HG03039 (cell line): ENCODE measurements around the gene CFAP221.

Source experiments
- ATAC-seq: cut with Tn5 transposase; IDR thresholded peaks from one replicate; pipeline ENCODE4 v1.9.1; 2021; ENCODE audit warnings: mild to moderate bottlenecking, moderate library complexity; ENCODE audit not compliant: unreplicated experiment

Gene CFAP221

DNA sequence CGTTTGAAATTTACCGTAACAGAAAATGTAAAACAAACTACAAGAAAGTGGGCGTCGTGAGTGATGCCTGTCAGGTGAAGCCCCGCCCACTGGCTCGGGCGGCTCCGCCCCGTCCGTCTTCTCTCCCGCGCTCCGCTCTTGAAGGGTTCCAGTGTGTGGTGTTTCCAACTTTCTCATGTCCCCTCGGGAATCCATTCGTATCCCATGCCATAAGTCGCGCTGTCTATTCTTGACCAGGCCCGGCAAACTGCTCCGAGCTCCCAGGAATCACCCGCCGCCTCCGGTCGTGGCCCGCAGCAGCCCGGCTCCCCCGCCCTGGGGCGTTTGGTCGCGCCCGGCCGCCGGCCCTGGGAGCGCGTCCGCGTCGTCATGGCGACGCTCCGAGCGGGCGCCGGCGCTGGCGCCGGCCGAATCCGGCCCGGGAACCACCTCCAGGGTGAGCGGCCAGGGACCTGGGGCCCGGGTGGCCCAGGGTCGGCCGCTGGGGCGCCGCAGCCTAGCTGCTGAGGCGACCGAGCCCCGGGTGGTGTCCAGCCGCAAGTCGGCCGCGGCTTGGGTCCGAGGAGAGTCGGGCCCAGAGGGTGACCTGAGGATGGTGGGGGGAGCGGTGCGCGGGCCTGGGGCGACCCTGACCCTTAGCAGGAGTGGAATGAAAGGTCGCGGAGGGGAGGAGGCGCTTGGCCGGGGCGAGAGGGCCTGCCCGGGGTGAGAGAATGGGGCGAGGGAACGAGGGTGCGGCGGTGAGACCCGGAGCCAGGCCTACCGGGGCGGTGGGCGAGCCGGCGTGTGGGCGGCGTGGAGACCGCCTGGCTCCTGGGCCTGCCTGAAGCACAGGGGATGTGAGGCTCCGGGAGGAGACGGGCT lies at the start of gene CFAP221:
Gene CFAP221 (plus strand): TSS at position 375 of the 864 bp plus-strand sequence. CDS start 1,683 bp downstream, outside the sequence.
- ATAC-seq = peak; percentile 67

DNA sequence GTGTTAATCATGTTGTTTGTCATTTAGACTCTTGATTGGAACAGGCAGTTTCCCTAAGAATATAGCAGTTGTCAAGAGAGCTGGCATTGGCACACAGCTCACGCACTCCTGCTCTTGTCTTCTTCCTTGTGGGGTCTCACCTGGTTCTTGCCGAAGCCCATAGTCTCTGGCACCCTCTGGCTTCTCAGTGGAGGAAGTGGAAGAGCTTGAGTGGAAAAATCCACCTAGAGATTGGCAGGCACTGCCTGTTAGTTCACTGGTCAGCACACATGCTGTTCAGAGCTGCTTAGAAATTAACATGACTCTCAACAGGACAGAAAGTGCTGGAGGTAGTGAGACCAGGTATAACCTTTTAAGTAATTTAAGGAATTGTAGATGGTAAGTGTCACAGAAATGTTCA lies 48.3 kb upstream of the CFAP221 start:
- ATAC-seq = no peak

DNA sequence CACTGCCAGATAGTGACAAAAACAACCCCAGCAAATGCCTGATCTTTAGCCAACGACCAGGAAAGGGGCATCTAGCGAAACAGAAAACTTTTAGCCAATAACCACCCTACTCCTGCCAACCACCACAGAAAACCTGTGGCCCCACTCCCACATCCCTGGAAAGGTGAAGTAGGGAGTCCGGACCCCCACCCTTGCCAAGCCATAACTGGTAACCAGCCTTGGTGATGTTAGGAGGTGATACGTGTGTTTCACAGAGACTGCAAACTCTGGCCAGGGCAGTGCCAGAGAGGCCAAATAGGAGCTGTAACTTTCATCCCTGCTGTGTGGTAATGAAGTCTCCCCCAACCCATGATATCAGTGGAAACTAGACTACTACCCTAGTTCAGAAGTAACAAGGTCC lies 47.6 kb upstream of the CFAP221 start:
- no peak for ATAC-seq

DNA sequence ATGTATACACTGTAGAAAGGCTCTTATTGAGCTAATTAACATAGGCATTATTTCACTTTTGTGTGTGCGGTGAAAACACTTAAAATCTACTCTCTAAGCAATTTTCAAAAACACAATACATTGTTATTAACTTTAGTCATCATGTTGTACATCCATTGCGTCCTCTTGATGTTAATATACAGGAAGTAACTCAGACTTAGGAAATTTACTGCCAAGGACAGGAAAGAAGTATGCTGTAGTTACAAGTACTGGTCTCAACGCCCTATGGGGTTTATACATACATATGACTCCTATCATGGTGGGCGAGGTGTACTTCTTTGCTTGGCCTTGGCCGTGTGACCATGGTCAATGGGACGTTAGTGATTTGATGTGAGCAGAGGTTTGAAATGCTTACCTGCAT lies 35.5 kb upstream of the CFAP221 start:
- no peak for ATAC-seq

DNA sequence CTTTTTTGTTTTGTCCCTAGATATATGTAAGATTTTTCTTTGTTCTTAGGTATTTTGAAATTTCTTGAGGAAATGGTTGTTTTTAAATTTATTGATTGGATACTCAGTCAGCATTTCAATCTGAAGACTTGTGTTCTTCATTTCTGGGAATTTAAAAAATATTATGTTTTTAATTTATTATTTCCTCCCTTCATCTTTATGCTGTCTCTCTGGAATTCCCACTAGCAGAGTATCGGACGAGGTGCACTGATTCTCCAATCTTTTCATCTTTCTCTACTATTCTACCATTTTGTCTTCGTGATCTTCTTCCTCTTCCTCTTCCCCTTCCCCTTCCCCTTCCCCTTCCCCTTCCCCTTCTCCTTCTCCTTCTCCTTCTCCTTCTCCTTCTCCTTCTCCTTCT lies 32.3 kb upstream of the CFAP221 start:
- no peak for ATAC-seq

DNA sequence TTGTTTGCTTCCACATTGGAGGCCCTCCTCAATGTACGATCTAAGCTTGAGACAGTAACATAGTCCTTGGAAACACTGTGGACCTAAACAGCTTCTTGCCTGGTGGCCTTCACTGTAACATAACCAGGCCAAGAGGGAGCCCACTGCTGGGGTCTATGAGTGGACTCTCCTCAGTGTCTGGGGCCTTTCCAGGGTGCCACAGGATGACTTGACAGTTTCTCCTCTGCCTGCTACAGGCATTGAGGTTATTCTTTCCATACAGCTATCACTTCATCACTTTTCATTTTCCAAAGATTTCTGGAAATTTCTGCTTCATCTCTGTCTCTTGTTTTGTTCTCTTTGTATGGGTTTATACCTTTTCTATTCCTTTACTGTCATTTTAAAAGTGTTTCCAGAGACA lies 31.3 kb upstream of the CFAP221 start:
- ATAC-seq = no peak

DNA sequence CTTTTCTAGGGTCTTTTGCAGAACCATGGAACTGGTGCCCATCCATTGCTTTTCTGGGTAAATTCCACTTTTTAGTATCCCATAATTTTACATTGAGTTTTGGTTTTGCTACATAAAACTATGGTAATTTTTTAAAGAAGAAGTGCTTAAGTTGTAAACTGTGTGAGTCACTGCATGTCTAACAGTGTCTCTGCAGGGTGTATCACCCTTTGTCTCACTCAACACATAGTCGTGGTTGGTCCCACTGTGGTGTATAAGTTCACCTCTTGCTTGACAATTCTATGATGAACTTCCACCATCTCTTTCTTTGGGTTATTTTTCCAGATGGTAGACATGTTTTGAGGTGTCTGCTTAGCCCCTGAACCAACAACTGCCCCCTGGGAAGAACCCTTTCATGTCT lies 30.4 kb upstream of the CFAP221 start:
- ATAC-seq = no peak

DNA sequence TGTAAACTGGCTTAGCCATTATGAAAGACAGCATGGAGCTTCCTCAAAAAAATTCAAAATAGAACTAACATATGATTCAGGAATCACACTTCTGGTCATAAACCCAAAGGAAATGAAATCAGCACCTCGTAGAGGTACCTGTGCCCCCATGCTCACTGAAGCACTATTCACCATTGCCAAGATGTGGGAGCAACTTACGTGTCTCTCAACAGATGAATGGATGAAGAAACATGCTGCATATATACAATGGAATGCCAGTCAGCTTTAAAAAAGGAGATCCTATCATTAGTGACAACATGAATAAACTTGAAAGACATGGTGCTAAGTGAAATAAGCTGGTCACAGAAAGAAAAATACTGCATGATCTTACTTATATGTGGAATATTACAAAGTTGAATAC lies 28.1 kb upstream of the CFAP221 start:
- ATAC-seq = no peak

DNA sequence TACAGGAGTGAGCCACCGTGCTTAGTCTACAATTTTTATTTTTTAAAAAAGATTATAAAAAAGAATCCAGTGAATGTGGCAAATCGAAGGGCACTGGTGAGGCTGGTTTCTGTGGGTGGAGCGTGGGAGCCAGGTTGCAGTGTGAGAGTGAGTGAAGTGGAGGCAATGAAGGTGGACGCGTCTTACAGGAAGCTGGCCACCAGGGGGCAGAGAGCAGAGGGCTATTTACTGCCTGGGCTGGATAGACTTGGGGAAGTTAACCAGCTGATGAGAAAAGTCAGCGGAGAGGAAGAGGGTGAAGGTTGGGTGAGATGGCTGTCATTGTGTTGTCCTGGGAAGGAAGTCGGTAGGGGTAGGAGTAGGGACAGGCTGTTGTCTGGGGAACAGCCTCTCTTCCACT lies 26.8 kb upstream of the CFAP221 start:
- peak; percentile 83 for ATAC-seq

DNA sequence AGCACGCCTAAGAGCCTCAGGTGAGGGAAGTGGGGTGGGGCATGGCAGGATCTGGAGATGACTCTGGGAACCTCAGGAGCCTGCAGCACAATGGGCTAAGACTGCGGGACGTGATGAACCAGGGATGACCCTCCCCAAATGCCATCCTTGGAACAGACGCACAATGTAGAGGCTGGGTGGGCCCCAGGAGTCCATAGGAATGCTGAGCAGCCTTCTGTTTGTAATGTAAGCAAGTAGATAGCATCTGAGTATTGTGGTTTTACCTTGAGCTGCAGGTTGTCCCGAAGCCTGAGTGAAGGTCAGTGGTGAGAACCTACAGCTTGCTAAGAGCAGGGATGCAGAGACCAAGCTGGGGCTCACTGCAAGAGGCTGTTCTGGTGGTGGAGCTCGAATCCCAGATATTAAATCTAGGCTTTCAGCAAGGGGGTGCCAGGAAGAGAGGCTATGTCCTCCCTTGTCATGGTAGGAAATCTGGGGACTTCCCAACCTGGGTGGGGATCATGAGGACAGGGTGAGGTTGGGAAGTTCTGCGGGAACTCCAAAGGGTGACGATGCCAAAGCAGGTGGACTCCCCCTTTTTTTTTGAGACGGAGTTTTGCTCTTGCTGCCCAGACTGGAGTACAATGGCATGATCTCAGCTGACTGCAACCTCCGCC lies 25.7 kb upstream of the CFAP221 start:
- no peak for ATAC-seq

DNA sequence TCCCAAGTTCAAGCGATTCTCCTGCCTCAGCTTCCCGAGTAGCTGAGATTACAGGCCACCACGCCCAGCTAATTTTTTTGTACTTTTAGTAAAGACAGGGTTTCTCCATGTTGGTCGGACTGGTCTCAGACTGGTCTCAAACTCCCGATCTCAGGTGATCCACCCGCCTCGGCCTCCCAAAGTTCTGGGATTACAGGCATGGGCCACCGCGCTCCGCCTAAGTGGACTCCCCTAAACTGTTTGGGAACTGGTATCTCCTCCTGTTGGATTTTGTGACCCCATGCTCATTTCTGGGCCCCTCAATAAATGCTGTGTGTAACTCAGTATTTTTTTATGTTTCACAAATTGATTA lies 25.2 kb upstream of the CFAP221 start:
- no peak for ATAC-seq

DNA sequence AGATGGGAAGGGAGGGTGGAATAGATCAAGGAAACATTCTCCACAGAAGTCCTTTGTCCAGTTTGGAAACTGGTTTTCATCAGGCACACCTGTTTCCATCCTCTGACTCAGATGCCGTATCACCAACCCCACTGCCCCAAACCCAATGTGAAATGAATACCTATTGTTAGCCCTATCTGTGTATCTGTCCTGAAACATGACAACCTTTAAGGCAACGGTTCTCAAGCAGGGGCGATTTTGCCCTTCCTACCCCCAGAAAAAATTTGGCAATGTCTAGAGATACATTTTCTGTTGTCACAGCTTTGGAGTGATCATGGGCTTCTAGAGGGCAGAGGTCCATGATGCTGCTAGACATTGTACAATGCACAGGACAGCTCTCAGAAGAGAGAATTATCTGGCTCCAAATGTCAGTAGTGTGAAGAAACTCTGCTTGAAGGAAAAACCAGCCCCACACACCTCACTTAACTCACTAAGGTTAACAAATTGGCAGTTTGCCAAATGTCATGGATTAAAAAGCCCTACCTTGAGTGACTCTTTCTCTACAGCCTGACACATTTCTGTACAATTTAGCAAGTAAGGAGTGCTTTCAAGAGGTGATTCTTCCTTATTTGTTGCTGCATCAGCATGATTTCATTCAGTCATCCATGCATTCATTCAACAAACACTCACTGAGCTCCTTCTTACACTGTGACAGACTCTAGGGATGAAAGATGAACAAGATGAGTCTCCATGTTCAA lies 23.4 kb upstream of the CFAP221 start:
- ATAC-seq = no peak

DNA sequence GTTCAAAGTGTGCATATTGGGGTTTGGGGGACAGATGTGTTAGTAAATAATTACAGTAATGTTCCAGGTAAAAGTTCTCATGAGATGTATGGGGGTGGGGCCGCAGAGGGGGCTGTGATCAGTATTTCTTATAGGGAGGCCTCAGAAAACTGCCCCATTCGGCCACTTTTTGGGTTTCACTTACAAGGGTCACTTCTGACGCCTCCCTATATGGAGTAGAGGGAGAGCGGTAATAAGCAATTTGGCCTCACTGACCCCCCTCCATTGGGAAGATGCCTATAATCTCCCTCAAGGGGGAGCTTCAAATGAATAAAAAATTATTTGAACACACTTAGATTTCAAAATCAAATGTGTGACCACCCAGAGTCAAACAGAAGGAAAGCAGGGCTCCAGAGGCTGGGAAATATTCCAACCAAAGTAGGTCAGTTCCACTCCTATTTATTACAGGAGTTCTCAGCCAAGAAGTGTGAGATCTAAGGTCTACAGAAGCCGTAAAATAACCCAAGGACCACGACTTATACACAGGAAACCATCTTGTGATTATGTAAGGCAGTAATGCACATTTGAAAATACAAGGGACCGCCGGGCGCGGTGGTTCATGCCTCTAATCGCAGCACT lies 22.7 kb upstream of the CFAP221 start:
- no peak for ATAC-seq

DNA sequence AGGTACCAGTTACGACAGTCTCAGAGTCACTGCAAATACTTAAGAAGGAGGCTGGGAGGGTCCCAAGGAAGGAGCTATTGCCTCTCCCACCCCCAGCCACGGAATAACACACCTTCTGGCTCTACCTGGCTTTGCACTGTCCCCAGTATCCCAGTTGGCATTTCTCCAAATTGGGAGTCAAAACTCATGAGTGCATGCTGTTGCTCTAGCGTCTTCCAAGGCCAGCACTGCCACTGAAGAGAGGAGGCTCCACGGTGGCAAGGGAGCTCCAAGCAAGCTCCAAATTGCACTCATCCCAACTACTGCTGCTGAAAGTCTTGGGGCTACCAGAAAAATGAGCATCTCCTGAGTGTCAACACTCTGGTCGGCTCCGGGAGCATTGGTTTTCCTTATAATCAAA lies 21.6 kb upstream of the CFAP221 start:
- ATAC-seq = no peak

DNA sequence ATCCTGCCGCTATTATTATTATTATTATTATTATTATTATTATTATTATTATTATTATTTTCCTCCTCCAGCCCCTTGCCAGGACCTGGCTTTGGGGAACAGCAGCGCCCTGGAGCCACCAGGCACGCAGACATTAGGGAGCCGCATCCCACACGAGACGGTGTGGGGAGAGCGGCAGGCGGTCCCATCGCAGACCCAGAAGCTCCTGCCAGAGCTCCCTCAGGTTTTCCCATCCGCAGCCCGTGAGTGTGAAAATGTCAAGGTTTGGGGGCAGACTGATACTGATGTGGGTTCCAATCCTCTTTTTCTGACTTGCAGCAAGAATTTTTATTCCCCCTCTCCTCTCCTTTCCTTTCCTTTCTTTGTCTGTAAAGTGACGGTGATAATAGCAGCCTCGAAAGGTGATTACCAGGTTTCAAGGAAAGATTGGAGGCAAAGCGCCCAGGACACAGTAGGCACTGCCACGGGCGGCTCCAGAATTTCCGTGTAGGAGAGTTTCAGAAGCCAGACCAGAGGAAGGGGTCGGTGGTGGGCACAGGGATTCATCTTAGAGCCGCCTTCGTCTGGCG lies 20.8 kb upstream of the CFAP221 start:
- ATAC-seq = no peak

DNA sequence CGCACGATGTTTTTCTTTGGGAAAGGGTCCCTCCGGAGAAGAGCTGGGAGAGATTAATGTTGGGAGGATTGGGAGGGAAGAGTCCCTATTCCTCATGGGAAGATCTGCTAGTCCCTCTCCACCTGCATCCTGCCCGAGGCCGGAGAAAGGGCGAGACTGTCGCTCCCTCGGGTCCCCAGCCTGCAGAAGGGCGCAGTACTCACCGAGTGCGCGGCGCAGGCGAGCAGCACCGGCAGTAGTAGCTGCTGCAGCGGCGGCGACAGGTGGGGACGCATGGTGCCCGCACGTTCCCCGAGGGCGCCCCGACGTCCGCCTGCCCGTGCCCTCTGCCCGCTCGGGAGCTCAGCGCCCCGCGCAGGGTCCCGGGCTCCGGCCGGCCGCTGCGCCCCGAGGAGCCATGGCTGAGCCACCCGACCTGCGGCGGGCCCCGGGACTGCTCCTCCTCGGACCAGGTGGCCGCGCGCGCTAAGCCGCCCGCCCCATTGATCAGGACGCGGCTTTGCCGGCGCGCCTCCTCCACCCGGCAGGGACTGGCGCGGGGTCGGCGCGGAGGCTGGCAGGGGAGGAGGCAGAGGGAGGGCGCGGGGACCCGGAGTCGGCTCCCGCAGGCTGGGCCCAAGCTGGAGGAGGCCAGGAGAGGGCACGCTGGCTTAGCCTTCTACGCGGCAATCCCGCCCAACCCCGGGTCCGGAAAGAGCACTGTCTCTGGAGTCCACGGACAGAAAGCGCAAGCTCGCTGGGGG lies 20.1 kb upstream of the CFAP221 start, which contains the start of gene SCTR:
Gene SCTR (minus strand): TSS at position 532 of the 743 bp plus-strand sequence. CDS start 257 bp downstream, at position 275.
- ATAC-seq = no peak

DNA sequence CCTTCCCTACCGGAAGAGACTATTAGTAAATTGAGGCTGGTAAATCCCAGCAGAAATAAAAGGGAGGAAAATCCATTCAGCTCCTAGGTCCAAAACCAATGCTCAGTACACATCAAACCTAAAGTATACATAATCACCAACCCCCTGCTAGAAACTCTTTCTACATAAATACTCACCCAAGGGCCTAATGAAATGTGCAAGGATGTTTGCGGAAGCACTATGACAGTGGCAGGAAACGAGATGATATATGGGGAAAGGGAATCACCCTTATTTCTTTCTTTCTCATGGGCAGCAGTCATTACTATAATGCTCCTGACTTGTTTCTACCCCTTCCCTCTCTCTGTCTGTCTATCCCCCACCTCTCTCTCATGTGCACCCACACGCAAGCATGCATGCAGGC lies 18.6 kb upstream of the CFAP221 start:
- no peak for ATAC-seq

DNA sequence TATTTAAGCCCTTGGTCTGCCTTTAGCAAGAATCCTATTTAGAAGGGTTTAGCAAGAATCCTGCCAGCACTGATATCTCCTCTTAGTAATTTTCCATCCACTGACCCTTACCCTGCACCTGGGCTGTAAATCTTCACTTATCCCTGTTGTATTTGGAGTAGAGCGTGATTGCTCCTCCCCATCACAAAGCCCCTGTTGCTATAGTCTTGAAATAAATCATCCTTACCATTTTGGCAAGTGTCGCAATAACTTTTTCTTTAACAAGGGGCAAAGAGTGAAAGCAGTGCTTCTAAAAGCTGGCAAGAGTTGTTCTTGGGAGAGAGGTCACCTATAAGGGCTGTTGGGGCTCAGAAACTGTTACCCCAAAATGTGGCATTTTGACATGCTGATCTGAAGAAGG lies 16.2 kb upstream of the CFAP221 start:
- no peak for ATAC-seq

DNA sequence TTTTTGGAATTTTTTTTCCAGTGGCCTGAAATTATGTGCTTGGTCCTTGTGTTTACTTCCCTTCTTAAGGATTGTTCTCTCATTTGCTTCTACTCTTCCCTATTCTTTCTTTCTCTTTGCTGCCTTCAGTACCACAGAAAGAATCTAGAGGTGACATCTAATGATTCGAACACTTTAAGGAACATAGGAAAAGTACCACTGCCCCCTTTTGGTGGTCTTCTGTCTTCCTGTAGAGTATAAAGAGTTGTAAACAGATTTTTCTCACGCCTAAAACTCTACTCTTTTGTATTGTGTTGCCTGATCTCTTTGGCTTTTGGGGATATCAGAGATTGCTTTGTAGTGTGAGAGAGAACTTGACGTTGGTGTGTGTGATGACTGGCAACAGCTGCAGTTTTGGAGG lies 13.0 kb upstream of the CFAP221 start:
- ATAC-seq = no peak

DNA sequence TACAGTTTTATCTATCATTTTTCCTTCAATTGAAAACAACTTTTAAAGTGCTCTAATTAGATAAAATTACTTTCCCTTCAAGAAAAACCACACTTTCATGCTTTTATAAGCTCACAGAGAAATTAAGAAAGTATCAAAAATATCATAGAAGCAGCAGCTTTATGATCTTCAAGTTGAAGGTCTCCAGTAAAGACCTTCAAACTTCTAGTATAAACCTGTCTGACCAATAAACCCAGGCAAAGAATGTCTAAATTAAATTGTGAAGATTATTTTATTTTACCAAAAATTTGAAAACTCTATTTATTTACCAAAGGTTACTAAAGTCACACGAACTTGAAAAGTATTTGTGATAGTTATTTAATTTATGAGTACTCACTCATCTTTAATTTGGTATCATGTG lies 10.7 kb upstream of the CFAP221 start:
- no peak for ATAC-seq
